Activated naive CD8-positive, alpha-beta T cell treated with anti-CD3 and anti-CD28 coated beads, Interleukin-2, amount 10 ng/mL, durations not matched to agents 7 days and 5 days (primary cell): Measurements from ENCODE around the gene KCNMA1. TPM values are rescaled to one million over a fixed set of nuclear protein-coding genes. Genes with fewer than 3 reads are reported as not detected.

Experiments used
- ATAC-seq: fragments of 150-1000 bp; cut with Tn5 transposase; one replicate; pipeline ENCODE4 v1.10.0; 2021; ENCODE audit warnings: low read depth, moderate library complexity
- POLR2A ChIA-PET: fragments of 350-600 bp; sonication (Branson Sonifier 250); formaldehyde crosslinking; loops from one replicate; lab custom pipeline; 2021; ENCODE audit warnings: antibody characterized with exemption; lab: Charles Lee
- DNase-seq: peaks from one replicate; pipeline ENCODE4 v3.0.0; 2021
- H3K27ac Mint-ChIP-seq: one replicate; pipeline ENCODE4 v1.8.0; 2022; ENCODE audit warnings: mild to moderate bottlenecking, mixed read lengths
- H3K27me3 Mint-ChIP-seq: one replicate; pipeline ENCODE4 v1.8.0; 2022; ENCODE audit warnings: mild to moderate bottlenecking, moderate library complexity, mixed read lengths
- H3K36me3 Mint-ChIP-seq: one replicate; pipeline ENCODE4 v1.8.0; 2021; ENCODE audit warnings: mild to moderate bottlenecking, mixed read lengths
- H3K4me1 Mint-ChIP-seq: one replicate; pipeline ENCODE4 v1.8.0; 2021; ENCODE audit warnings: mixed read lengths
- H3K4me3 Mint-ChIP-seq: one replicate; pipeline ENCODE4 v1.8.0; 2022; ENCODE audit warnings: mild to moderate bottlenecking, moderate library complexity, mixed read lengths
- H3K9me3 Mint-ChIP-seq: one replicate; pipeline ENCODE4 v1.8.0; 2021; ENCODE audit warnings: mixed read lengths
- total RNA-seq, 2 experiments: library from RNA; stranded (reverse); gene quantifications; one replicate each; pipeline ENCODE4 v1.2.3, GENCODE V29; 2021

KCNMA1 gene
- total RNA-seq, 2 experiments from 2014 or later, result 0.39 to 0.54 TPM

DNA sequence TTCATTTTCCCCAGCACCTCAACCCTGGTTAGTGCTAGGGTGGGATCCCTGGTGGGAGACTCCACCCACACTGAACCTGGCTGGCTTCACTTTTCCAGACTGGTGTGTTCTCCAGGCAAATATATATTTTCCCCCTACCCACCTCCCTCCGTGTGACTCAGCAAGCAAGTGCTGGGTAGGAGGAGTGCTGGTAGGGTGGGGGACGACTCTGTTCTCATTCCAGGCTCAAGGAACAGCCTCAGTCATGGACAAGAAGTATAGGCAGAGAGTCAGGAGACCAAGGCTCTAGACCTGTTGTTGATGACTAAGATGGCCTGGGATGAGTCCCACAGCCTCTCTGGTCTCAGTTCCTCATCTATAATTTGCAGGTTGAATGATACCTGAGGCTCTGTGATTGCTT lies 328.1 kb downstream of the KCNMA1 start:
- DNase-seq (no peak), ATAC-seq (no peak)
- Mint-ChIP-seq H3K9me3 (peaks cover 2% of the 10 kb centered on the region), H3K4me1 (no peaks in the 10 kb centered on the region), H3K27ac (no peak overlapping the region), H3K27me3 (no peaks in the 10 kb centered on the region), H3K4me3 (no peak overlapping the region), H3K36me3 (no peaks in the 10 kb centered on the region)
- POLR2A ChIA-PET, result no interaction called here

DNA sequence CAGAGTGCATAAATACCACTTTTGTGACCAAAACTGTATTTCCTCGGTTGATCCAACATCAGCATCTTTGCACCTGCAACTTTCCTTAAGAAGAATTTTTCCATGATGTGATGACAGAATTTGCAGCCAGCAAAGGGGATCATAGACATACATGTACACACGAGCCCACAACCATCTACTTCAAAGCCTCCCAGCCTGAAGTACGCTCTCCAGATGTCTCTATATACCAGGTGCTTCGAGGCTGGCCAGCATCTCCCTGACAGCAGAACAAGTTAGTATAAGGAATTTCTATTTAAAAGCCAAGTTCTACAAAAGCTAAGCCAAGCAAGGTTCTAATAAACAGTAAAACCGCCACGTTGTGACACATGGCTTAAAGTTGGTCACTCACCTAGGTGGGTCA lies 328.5 kb downstream of the KCNMA1 start:
- Mint-ChIP-seq H3K9me3 (peaks cover 2% of the 10 kb centered on the region), H3K36me3 (no peaks in the 10 kb centered on the region), H3K27ac (no peak overlapping the region), H3K4me3 (no peak overlapping the region), H3K4me1 (no peaks in the 10 kb centered on the region), H3K27me3 (no peaks in the 10 kb centered on the region)
- ATAC-seq (no peak), DNase-seq (no peak)
- POLR2A ChIA-PET, result no interaction called here

DNA sequence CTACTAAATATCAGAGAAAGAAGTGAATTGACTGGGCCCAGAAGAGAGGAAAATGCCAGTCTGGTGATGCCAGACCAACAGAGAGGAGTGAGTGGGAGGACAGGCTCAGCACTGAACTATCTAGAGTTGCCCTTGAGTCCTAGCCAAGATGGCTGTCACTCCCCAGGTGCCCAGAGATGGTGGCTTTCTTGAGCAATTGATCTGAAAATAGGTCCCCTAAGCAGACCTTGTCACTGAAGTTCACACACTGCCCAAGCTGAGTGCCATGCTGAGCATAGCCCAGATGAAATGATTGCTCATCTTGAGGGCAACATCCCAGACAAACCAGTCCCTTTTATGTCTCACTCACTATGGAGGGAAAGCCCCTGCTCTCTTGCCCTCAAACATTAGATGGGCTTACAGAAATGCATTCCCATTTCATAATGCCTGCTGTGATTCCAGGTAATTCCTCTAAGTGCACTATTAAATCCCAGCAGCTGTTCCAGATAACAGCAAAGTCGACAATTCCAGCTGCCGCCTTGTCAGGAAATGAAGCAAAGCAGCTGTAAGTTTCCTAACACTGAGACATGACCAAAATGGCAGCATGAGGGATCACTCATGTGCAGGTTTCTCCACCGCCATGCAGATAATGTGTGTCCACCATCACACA lies 329.4 kb downstream of the KCNMA1 start:
- DNase-seq (no peak), ATAC-seq (no peak)
- Mint-ChIP-seq H3K36me3 (peaks cover 2% of the 10 kb centered on the region), H3K4me3 (no peak overlapping the region), H3K27me3 (no peaks in the 10 kb centered on the region), H3K4me1 (no peaks in the 10 kb centered on the region), H3K9me3 (peaks cover 2% of the 10 kb centered on the region), H3K27ac (no peak overlapping the region)
- POLR2A ChIA-PET, result no interaction called here

DNA sequence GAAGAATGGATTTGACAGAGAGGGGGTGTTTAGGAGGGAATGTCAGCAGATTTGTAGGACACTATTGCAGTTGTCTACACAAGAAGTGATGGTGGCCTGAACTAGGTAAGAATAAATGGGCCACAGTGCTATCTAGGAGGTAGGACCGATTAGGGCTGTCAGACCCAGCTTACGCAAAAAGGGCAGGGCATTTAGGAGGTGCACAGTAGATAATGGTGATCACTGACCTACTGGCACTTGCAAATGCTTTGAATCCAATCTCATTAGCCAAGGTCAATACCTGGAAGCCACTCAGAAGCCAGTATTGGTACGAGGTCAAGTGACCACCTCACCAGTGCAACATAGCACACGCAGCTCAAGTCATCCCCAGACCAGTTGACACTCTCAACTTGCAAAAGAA lies 330.9 kb downstream of the KCNMA1 start:
- Mint-ChIP-seq H3K27ac (no peak overlapping the region), H3K4me1 (no peaks in the 10 kb centered on the region), H3K27me3 (no peaks in the 10 kb centered on the region), H3K4me3 (no peak overlapping the region), H3K9me3 (peaks cover 9% of the 10 kb centered on the region), H3K36me3 (peaks cover 2% of the 10 kb centered on the region)
- DNase-seq (no peak), ATAC-seq (no peak)
- POLR2A ChIA-PET, result no interaction called here

DNA sequence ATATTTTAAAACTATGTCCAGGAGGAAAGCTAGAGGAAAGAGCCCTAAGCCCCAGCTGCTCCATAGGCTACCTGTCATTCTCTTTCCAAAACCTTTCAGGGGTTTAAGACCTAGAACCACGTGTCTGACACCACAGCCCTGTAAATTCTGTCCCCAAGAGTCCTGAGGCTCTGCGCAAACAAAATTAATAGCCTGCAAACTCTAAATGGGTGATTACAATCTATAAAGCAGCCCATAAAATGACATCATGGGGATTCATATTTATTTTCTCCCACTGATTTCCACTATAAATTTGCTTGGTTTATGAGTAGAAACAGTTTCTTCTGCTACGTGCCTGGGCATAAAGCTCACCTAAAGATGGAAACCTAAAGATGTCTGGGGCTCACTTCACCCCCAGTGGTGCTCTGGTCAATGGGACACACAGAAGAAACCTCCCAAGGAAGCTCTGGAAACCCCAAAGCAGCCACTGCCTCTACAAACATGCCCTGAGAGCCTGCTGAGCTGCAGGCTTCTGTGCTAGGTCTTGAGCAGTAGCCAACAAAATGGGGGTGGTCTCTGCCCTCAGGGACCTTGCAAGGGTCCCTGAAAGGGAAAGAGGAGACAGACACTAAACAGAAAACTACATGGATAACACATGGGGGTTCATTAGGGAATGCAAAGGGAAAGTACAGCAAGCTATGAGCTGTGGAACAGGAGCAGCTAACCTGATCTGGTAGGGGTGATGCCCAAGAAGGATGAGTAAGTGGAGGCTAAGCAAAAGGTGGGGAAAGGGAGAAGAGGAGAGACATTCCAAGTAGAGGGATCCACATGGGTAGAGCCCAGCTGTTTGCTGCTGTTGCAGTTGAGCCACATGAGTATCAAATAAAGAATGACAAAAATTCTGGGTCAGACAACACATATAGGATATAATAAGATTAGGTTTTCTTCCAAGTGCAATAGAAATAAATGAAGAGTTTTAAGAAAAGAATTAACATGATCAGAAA lies 331.7 kb downstream of the KCNMA1 start:
- no peak overlapping the region for H3K4me3 Mint-ChIP-seq
- H3K4me1 Mint-ChIP-seq, result no peaks in the 10 kb centered on the region
- no peaks in the 10 kb centered on the region for H3K27me3 Mint-ChIP-seq
- DNase-seq (no peak), ATAC-seq (no peak)
- peaks cover 13% of the 10 kb centered on the region for H3K9me3 Mint-ChIP-seq
- H3K27ac Mint-ChIP-seq, result no peak overlapping the region
- POLR2A ChIA-PET, result no interaction called here
- H3K36me3 Mint-ChIP-seq, result peaks cover 4% of the 10 kb centered on the region

DNA sequence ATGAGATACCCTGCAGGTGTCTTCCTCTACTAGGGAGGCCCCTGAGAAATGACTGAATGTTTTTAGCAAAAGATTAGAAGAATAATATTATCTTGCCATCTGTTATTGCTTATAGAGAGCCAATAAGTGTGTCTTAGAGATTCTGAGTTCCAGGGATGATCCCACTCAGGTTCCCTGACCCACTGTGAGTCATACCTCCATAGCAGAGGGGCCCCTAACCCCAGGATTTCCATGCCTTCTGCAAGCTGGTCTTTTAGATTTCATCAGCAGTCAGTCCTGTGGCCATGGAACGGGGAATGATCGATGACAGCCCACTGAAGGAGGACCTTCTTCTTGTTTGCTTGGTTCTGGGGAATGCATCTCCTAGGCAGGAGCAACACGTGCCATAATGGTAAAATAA lies 333.4 kb downstream of the KCNMA1 start:
- no peaks in the 10 kb centered on the region for H3K27me3 Mint-ChIP-seq
- POLR2A ChIA-PET, result no interaction called here
- DNase-seq (no peak), ATAC-seq (no peak)
- H3K4me3 Mint-ChIP-seq, result no peak overlapping the region
- no peak overlapping the region for H3K27ac Mint-ChIP-seq
- H3K9me3 Mint-ChIP-seq, result peaks cover 13% of the 10 kb centered on the region
- H3K36me3 Mint-ChIP-seq, result peaks cover 4% of the 10 kb centered on the region
- H3K4me1 Mint-ChIP-seq, result no peaks in the 10 kb centered on the region

DNA sequence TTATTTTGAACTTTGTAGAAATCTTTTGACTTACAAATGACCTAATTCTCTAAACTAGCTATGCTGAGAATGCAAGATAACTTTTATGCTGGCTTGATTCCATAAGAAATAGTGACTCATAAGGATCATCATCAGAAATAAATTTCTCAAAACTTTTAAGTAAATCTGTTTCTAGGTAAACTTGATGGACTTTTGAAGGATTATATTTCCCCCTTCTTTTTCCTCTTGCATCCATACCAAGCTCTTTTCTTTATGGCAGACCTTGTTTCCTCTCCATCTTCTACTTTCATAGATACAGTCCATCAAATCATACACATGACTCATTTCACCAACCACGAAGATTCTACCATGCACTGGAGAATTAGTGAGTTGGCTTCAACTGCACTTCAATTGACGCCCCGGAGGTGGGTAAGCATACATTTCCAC lies 336.3 kb downstream of the KCNMA1 start:
- peaks cover 13% of the 10 kb centered on the region for H3K9me3 Mint-ChIP-seq
- no peak for ATAC-seq
- POLR2A ChIA-PET, result no interaction called here

DNA sequence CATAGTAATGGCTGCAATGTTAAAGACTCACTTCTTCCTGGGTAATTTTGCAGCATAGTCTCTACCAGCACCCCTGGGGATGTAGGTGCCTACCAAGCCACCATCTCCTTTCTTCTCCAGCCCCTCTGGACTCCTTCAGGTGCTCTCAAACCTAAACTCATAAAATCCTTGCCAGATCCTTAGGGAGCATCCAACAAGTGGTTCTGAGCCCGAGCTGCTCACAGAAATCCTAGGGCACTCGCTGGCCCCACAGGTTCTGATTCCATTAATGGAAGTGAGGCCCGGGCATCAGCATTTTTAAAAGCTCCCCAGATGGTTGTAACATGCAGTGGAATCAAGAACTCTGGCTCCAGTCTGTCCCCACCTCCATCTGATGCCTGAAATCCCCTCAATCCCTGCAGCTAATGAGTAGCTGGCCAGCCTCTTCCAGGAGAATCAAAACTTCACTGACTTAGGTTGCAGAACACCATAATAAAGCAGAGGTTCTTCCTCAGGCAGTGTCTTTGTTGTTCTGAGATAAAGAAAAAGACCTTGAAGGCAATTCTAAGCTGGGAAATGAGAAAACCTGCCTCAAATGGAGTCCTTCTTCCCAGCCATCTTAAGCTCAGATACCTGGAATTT lies 336.8 kb downstream of the KCNMA1 start:
- Mint-ChIP-seq H3K9me3 (peaks cover 13% of the 10 kb centered on the region), H3K27me3 (no peaks in the 10 kb centered on the region), H3K36me3 (peaks cover 4% of the 10 kb centered on the region), H3K4me3 (no peak overlapping the region), H3K4me1 (no peaks in the 10 kb centered on the region), H3K27ac (no peak overlapping the region)
- POLR2A ChIA-PET, result no interaction called here
- no peak for ATAC-seq
- DNase-seq, result no peak

More for the DNA sequence above, 336.3 kb downstream of the KCNMA1 start:
- Mint-ChIP-seq H3K27me3 (no peaks in the 10 kb centered on the region), H3K4me1 (no peaks in the 10 kb centered on the region), H3K4me3 (no peak overlapping the region), H3K36me3 (peaks cover 4% of the 10 kb centered on the region), H3K27ac (no peak overlapping the region)
- DNase-seq, result no peak

DNA sequence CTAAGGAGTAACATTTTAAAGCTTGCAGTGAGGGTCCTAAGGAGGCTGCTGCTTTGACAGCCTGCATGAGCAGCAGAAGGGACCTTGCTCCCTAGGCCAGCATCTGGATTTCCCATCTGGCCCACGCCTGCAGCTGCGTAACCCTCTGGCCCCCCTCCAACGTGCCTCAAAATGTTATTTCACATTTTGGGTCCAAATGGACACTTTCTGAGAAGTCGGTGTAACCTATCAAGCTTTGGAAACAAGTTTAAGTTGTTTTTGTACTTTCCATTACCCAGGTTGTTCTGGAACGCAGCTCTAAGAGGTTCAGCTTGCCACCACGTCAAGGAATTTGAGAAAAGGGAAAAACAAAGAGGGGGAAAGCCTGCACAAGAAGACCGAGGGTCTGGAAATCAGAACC lies 338.3 kb downstream of the KCNMA1 start:
- ATAC-seq (no peak), DNase-seq (no peak)
- H3K27ac Mint-ChIP-seq, result no peak overlapping the region
- no peaks in the 10 kb centered on the region for H3K4me1 Mint-ChIP-seq
- POLR2A ChIA-PET, result no interaction called here
- H3K9me3 Mint-ChIP-seq, result peaks cover 11% of the 10 kb centered on the region
- no peaks in the 10 kb centered on the region for H3K27me3 Mint-ChIP-seq
- peaks cover 4% of the 10 kb centered on the region for H3K36me3 Mint-ChIP-seq
- no peak overlapping the region for H3K4me3 Mint-ChIP-seq

DNA sequence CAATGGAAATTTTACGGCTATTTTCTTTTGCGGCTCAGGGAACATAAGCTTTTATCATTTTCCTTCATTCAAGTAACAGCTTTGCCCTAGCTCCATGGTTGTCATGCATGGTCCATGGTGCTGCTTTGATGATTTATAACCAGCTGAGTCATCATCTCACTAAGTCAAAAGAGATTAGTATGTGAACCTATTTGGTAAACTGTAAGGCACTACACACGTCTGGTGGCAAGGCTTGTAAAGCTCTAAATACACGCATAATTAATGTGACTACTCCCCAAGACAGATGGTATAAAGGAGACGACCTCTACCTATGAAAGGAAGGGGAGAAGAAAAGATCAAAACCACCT lies 340.2 kb downstream of the KCNMA1 start:
- Mint-ChIP-seq H3K9me3 (peaks cover 6% of the 10 kb centered on the region), H3K36me3 (peaks cover 2% of the 10 kb centered on the region), H3K27ac (no peak overlapping the region), H3K4me1 (no peaks in the 10 kb centered on the region), H3K4me3 (no peak overlapping the region), H3K27me3 (peaks cover 4% of the 10 kb centered on the region)
- POLR2A ChIA-PET, result no interaction called here
- DNase-seq (no peak), ATAC-seq (no peak)

DNA sequence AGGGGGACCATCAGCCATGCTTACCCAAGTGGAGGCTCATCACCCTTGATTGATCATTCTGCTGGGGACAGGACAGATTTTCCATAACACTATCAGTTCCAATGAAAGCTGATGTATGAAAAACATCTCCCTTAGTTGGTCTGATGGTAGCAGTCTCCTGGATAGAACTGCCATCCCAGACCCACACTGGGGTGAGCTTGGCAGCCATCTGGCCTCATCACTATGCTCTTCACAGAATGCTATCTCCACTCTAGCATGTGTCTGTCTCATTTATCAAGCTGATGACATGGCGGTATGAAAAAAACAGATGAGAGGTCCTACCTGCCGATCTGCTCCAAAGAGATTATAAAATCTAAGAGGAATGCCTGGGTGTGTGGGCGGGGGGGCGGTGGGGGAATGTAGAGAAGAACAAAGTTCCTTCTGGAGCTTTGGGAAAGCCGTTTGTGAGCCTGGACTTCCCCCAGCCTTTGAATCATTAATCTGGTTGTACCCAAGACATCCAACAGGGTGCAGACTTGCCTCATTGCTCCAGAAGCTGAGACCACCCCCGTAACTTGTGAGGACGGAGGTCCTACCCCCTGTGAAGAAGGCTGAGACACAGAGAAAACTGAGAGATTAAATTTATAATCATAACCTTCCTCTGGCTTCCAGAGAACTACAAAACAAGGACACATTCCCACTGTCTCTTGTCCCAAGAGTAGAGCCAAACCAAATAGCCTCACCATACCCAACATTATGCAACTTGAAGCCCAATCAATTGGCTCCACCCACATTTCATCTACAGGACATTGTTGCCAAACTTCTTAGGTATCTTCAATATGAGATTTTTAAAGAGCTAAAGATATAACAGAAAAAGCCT lies 340.8 kb downstream of the KCNMA1 start:
- DNase-seq, result no peak
- Mint-ChIP-seq H3K9me3 (peaks cover 4% of the 10 kb centered on the region), H3K4me3 (no peak overlapping the region), H3K4me1 (no peaks in the 10 kb centered on the region), H3K36me3 (peaks cover 2% of the 10 kb centered on the region), H3K27ac (no peak overlapping the region), H3K27me3 (peaks cover 4% of the 10 kb centered on the region)
- ATAC-seq, result no peak
- POLR2A ChIA-PET, result no interaction called here

DNA sequence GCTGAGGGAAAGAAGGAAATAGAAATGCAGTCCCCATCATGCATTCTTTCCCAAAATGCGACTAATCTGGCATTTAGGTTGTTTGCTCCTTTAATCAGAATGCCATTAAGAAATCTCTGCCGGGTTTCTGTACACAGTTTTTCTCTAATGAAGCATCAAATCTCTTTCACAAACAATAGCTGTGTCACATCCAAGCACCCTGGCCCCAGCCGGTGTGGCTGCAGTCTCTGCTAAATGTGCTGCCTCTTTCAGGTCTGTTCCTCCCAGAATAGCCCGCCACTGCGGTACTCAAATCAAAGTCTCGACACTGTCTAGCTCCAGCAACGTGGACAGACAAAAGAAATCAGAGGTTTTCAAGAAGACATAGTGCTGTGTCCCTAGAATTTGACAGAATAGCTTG lies 343.8 kb downstream of the KCNMA1 start:
- POLR2A ChIA-PET, result no interaction called here
- ATAC-seq, result no peak
- Mint-ChIP-seq H3K9me3 (no peaks in the 10 kb centered on the region), H3K4me3 (no peak overlapping the region), H3K4me1 (peaks cover 6% of the 10 kb centered on the region), H3K27ac (no peak overlapping the region), H3K27me3 (peaks cover 8% of the 10 kb centered on the region), H3K36me3 (no peaks in the 10 kb centered on the region)
- DNase-seq, result no peak

DNA sequence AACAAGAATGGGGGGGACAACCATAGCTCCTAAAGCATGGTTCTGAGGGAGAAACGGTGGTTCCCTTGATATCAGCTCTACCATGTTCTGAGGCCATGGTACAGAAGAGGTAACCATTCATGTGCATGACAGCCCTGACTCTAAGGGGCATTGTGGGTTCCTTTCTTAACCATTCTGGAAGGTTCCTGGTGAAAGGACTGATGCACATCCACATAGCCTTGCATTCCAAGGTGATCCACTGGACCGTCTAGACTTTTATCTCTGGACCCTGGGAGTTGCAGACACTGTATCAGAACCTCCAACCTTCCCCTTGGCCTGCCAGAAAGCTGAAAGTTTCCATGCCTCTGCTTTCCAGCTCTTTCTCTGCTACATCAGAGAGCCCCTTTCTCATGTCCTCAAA lies 344.3 kb downstream of the KCNMA1 start:
- ATAC-seq, result no peak
- H3K27me3 Mint-ChIP-seq, result peaks cover 8% of the 10 kb centered on the region
- no peaks in the 10 kb centered on the region for H3K9me3 Mint-ChIP-seq
- DNase-seq, result no peak
- no peak overlapping the region for H3K27ac Mint-ChIP-seq
- POLR2A ChIA-PET, result no interaction called here
- no peak overlapping the region for H3K4me3 Mint-ChIP-seq
- H3K36me3 Mint-ChIP-seq, result no peaks in the 10 kb centered on the region
- H3K4me1 Mint-ChIP-seq, result peaks cover 6% of the 10 kb centered on the region
